ENCODE measurements around the gene ZFAND3. TPM values are rescaled to one million over a fixed set of nuclear protein-coding genes. Genes with fewer than 3 reads are reported as not detected.

The ZFAND3 gene
- total and polyA plus RNA-seq, 2 donors (not counting 3 experiments of a cell fraction or from before 2014, with no cell fraction given), result 15.4 to 54.2 TPM

DNA sequence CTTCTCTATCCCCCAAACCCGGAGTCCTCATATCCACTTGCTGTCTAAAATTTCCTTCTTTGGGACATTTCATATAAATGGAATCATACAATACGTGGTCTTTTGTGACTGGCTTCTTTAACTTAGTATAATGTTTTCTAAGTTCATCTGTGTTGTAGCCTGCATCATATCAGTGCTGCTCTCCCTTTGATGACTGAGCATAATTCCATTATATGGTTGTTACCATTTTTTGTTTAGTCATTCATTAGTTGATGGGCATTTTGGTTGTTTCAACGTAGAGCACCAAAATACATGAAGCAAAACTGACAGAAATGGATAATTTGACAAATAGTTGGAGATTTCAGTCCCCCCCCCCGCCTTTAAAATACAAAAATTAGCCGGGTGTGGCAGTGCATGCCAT lies 71.5 kb downstream of the ZFAND3 start:
- H3K9me3 ChIP-seq (replicated peaks; ENCODE audit: control insufficient read depth, insufficient read depth, low read length), result no peaks in the 10 kb centered on the region
- no peaks in the 10 kb centered on the region for H3K27me3 ChIP-seq (ENCODE audit: control insufficient read depth in 2 of 2, insufficient read depth in 2 of 2, low read length in 2 of 2)
- intact Hi-C loops (cut with micrococcal nuclease), result no loop called here
- no peaks in the 10 kb centered on the region for H3K36me3 ChIP-seq (ENCODE audit: control insufficient read depth in 2 of 2, extremely low read depth in 1 of 2, insufficient read depth in 2 of 2, low read length in 2 of 2)
- no TSS peak for BruUV-seq (replicated peaks)
- ChIA-PET POLR2A (no interaction called here), CTCF (interaction anchor here (1.3 kb wide), 1 partner anchor 9 kb away, joined by 3 read pairs; no protein-coding TSS in a partner anchor)
- H2AFZ ChIP-seq (ENCODE audit: low read depth, low read length), result no peak overlapping the region
- no peak overlapping the region for H3K4me3 ChIP-seq (replicated peaks in 1 of 3; ENCODE audit: insufficient read depth in 1 of 3, low read depth in 1 of 3, low read length in 3 of 3)
- peaks cover 85% of the 10 kb centered on the region for H3K79me2 ChIP-seq (ENCODE audit: control insufficient read depth, insufficient read depth, low read length)
- dilution Hi-C loops (cut with MboI; ENCODE audit: extremely low pct_ligation_motif_present, low sequenced_read_pairs), result no loop called here
- no peak overlapping the region for H3K9ac ChIP-seq (replicated peaks; ENCODE audit: extremely low read depth, insufficient read depth, low read length)
- H3K9me1 ChIP-seq (replicated peaks; ENCODE audit: control insufficient read depth, extremely low read depth, insufficient read depth, low read length), result no peaks in the 10 kb centered on the region
- no peak overlapping the region for H3K27ac ChIP-seq (ENCODE audit: insufficient read depth, low read depth, low read length)
- DNase-seq (ENCODE audit: low read depth, low spot score), result no peak
- FAIRE-seq, result no peak
- peaks cover 17% of the 10 kb centered on the region for H3K4me1 ChIP-seq (ENCODE audit: control insufficient read depth, extremely low read depth, insufficient read depth, low read length)
- H4K20me1 ChIP-seq (replicated peaks; ENCODE audit: control insufficient read depth, extremely low read depth, insufficient read depth, low read length), result peaks cover 32% of the 10 kb centered on the region
- H3K4me2 ChIP-seq (ENCODE audit: insufficient read depth, low read length), result no peak overlapping the region
- TF ChIP-seq POLR2AphosphoS5 (IDR thresholded peaks at IDR 0.05; ENCODE audit: insufficient read depth, low read depth, low read length) (no peak), MYC (IDR thresholded peaks at IDR 0.05; ENCODE audit: low read depth, low read length) (no peak), POLR2A (IDR thresholded peaks at IDR 0.05; ENCODE audit: low read depth, low read length) (no peak), GATA2 (IDR thresholded peaks at IDR 0.05; ENCODE audit: insufficient read depth, insufficient read length, low read depth, low read length) (no peak), JUN (IDR thresholded peaks at IDR 0.05; ENCODE audit: borderline replicate concordance, insufficient read depth, insufficient read length, low read depth) (no peak), FOS (IDR thresholded peaks at IDR 0.05; ENCODE audit: borderline replicate concordance, insufficient read depth, low read length) (no peak), EZH2 (IDR thresholded peaks at IDR 0.05; ENCODE audit: borderline replicate concordance, low read depth, low read length, severe bottlenecking) (no peak)
- TF ChIP-seq, protein P1, sequence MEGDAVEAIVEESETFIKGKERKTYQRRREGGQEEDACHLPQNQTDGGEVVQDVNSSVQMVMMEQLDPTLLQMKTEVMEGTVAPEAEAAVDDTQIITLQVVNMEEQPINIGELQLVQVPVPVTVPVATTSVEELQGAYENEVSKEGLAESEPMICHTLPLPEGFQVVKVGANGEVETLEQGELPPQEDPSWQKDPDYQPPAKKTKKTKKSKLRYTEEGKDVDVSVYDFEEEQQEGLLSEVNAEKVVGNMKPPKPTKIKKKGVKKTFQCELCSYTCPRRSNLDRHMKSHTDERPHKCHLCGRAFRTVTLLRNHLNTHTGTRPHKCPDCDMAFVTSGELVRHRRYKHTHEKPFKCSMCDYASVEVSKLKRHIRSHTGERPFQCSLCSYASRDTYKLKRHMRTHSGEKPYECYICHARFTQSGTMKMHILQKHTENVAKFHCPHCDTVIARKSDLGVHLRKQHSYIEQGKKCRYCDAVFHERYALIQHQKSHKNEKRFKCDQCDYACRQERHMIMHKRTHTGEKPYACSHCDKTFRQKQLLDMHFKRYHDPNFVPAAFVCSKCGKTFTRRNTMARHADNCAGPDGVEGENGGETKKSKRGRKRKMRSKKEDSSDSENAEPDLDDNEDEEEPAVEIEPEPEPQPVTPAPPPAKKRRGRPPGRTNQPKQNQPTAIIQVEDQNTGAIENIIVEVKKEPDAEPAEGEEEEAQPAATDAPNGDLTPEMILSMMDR (IDR thresholded peaks at IDR 0.05; ENCODE audit: extremely low read depth in 1 of 2, insufficient read depth in 1 of 2, low read depth in 1 of 2, low read length in 2 of 2), result no peak
